ENCODE data around the gene CDA. TPM values are rescaled to one million over a fixed set of nuclear protein-coding genes. Genes with fewer than 3 reads are reported as not detected.

The CDA gene
- total and polyA plus RNA-seq, 2 of the 8 experiments (the other 6 are each of a cell fraction or from before 2014, with no cell fraction given): 4.4 to 11.3 TPM

GRCh38 chr1:20633190-20634064 lies 44.5 kb downstream of the CDA start, which contains the start of gene PINK1:
PINK1 (plus strand) TSS chr1:20633458; CDS start chr1:20633549, 91 bp downstream.
- Histone ChIP-seq H4K91ac (replicated peaks; ENCODE audit: insufficient read length, low read length) (peak within 1 kb of the TSS; percentile 82), H3K4ac (replicated peaks; ENCODE audit: insufficient read length, low read depth, low read length) (peak within 1 kb of the TSS; percentile 11), H3K23ac (ENCODE audit: insufficient read length) (no peak within 1 kb of the TSS), H3K56ac (replicated peaks; ENCODE audit: insufficient read length, low read depth, low read length) (no peak within 1 kb of the TSS), H3K23me2 (ENCODE audit: low read depth, low read length) (peaks cover 5% of the 10 kb centered on the region; the same call in 1 of the 2 replicates), H3K18ac (ENCODE audit: extremely low read depth, low read length) (no peak within 1 kb of the TSS; the same call in 1 of the 2 replicates), H3K9ac (replicated peaks in 1 of 4; ENCODE audit: extremely low read depth in 1 of 4, low read depth in 3 of 4, low read length in 3 of 4) (peak within 1 kb of the TSS; percentile 22 to 85 (median 60); a peak in 6 of 7 replicates), H2BK15ac (ENCODE audit: low read length) (peak within 1 kb of the TSS; percentile 95), H3K4me3 (ENCODE audit: extremely low read depth in 1 of 4, insufficient read depth in 2 of 4, low read depth in 3 of 4, low read length in 4 of 4) (peak within 1 kb of the TSS; percentile 70 to 80 (median 75)), H3K36me3 (ENCODE audit: control insufficient read depth in 2 of 4, insufficient read depth in 4 of 4, low read length in 3 of 4) (no peaks in the 10 kb centered on the region; a peak in 1 of 8 replicates), H3K27me3 (replicated peaks in 1 of 4; ENCODE audit: control insufficient read depth in 3 of 4, extremely low read depth in 1 of 4, insufficient read depth in 3 of 4, low read length in 3 of 4) (peaks cover 0 to 5% (median 0%) of the 10 kb centered on the region in 4 experiments; a peak in 2 of 7 replicates), H3K14ac (ENCODE audit: insufficient read length) (no peak within 1 kb of the TSS), H2AFZ (ENCODE audit: low read length) (peak within 1 kb of the TSS; percentile 99), H2BK120ac (replicated peaks; ENCODE audit: low read depth, low read length) (peak within 1 kb of the TSS; percentile 14), H4K8ac (ENCODE audit: extremely low read depth, insufficient read depth, low read length) (peak within 1 kb of the TSS; percentile 12; the same call in 1 of the 2 replicates), H3K79me1 (ENCODE audit: low read depth, low read length) (no peaks in the 10 kb centered on the region), H3K4me2 (ENCODE audit: insufficient read depth in 1 of 2, low read depth in 2 of 2, low read length in 2 of 2) (peak within 1 kb of the TSS; percentile 80 to 89), H3K9me3 (ENCODE audit: insufficient read depth in 2 of 2, low read depth in 1 of 2, low read length in 1 of 2) (peaks cover under 1 to 4% of the 10 kb centered on the region in 2 experiments; a peak in 1 of 4 replicates), H3K4me1 (replicated peaks in 1 of 4; ENCODE audit: control insufficient read depth in 3 of 4, insufficient read depth in 4 of 4, low read length in 3 of 4) (peaks cover 0 to 7% (median 0%) of the 10 kb centered on the region in 4 experiments; a peak in 2 of 7 replicates), H4K20me1 (replicated peaks in 1 of 2; ENCODE audit: control insufficient read depth in 1 of 2, insufficient read depth in 2 of 2, low read length in 2 of 2) (no peaks in the 10 kb centered on the region), H2BK5ac (ENCODE audit: low read depth, low read length) (peak within 1 kb of the TSS; percentile 3; the same call in 1 of the 2 replicates), H4K5ac (ENCODE audit: insufficient read length, low read depth, low read length) (no peak within 1 kb of the TSS), H2AK5ac (ENCODE audit: low read depth, low read length) (peak within 1 kb of the TSS; percentile 17; the same call in 1 of the 2 replicates), H3K27ac (ENCODE audit: low read depth, low read length) (no peak within 1 kb of the TSS; the same call in 1 of the 2 replicates), H2BK12ac (ENCODE audit: low read depth, low read length) (peak within 1 kb of the TSS; percentile 76; the same call in 1 of the 2 replicates), H2BK20ac (ENCODE audit: low read length) (peak within 1 kb of the TSS; percentile 28; the same call in 1 of the 2 replicates), H3K79me2 (ENCODE audit: control insufficient read depth in 1 of 2, insufficient read depth in 2 of 2, low read length in 2 of 2) (no peaks in the 10 kb centered on the region)
- FAIRE-seq (no peak), DNase-seq (ENCODE audit: low read depth in 1 of 2, low spot score in 2 of 2) (peak; percentile 67 to 100)
- 3% methylated on average over 77 of the region's 93 CpGs; no CpG with 5 or more reads in 1 of the 2 experiments for WGBS, 2 experiments (ENCODE audit: extremely low coverage in 1 of 2, insufficient coverage in 1 of 2, insufficient read length in 1 of 2, insufficient replicate concordance in 2 of 2, low coverage in 1 of 2, low lambda C conversion rate in 2 of 2, missing lambda C conversion rate in 1 of 2)
- POLR2A ChIA-PET (ENCODE audit: partially characterized antibody): interaction anchor here (0.6 to 2.3 kb wide), 11 partner anchors 8 to 153 kb away, joined by 3 to 13 read pairs (median 3); partner anchors contain the start of genes FAM43B and HP1BP3
- CTCF ChIA-PET (ENCODE audit: partially characterized antibody): interaction anchor here (0.6 to 5.8 kb wide), 44 partner anchors 8 to 1405 kb away, joined by 3 to 47 read pairs (median 4); partner anchors contain the start of genes CDA, DDOST and FAM43B
- no peak for TF ChIP-seq CBX8 (IDR thresholded peaks at IDR 0.05; ENCODE audit: borderline replicate concordance, low read depth, low read length)
- TF ChIP-seq NRF1 (IDR thresholded peaks at IDR 0.05; ENCODE audit: low read depth, low read length): peak; percentile 90
- TF ChIP-seq KDM1A (IDR thresholded peaks at IDR 0.05; ENCODE audit: borderline replicate concordance, low read length): no peak
- no peak for TF ChIP-seq TAF7 (optimal IDR thresholded peaks at IDR 0.05; ENCODE audit: borderline replicate concordance, low read depth, low read length)
- no peak for TF ChIP-seq BCL11A (IDR thresholded peaks at IDR 0.05; ENCODE audit: low read depth in 2 of 2, low read length in 2 of 2)
- no peak for TF ChIP-seq CHD1 (IDR thresholded peaks at IDR 0.05; ENCODE audit: low read depth, low read length)
- no peak for TF ChIP-seq EP300 (IDR thresholded peaks at IDR 0.05; ENCODE audit: borderline replicate concordance in 1 of 2, low read depth in 2 of 2, low read length in 2 of 2)
- no peak for TF ChIP-seq GABPA (IDR thresholded peaks at IDR 0.05; ENCODE audit: borderline replicate concordance, insufficient read depth, low read length)
- TF ChIP-seq SAP30 (IDR thresholded peaks at IDR 0.05; ENCODE audit: insufficient read depth, insufficient replicate concordance, low read length): no peak

Data from H1 (cell line).